Neutrophil (primary cell): ENCODE results near the gene CHST2.
A peak's percentile ranks its signal among the peaks of the same experiment; 100 is the strongest.
"Not testable (repeated sequence)": the region's sequence is repeated elsewhere in the genome, so short reads cannot be mapped to it uniquely, and the experiment has no call there.

Experiments used
- H3K27ac ChIP-seq: fragments of 200-600 bp; sonication (generic); 2 replicates; pipeline ENCODE4 v1.5.1; 2016; ENCODE audit warnings: mild to moderate bottlenecking, moderate library complexity
- H3K27me3 ChIP-seq: fragments of 200-600 bp; sonication (generic); 2 replicates; pipeline ENCODE4 v1.6.0; 2016; ENCODE audit warnings: mild to moderate bottlenecking
- H3K36me3 ChIP-seq: fragments of 200-600 bp; sonication (generic); 2 replicates; pipeline ENCODE4 v1.5.1; 2017
- H3K4me1 ChIP-seq, 2 experiments: fragments of 200-600 bp in 1 of 2; sonication (generic) in 1 of 2; 1 replicate in 1 of 2; 2 replicates in 1 of 2; pipeline versions ENCODE4 v1.5.1 to v1.6.1; 2013 to 2016; ENCODE audit warnings: low read depth in 1 of 2, low read length in 1 of 2, mild to moderate bottlenecking in 1 of 2, moderate library complexity in 1 of 2; ENCODE audit not compliant: control insufficient read depth in 1 of 2, insufficient read depth in 1 of 2
- H3K4me3 ChIP-seq, 2 experiments: fragments of 200-600 bp in 1 of 2; sonication (generic) in 1 of 2; 1 replicate in 1 of 2; 2 replicates in 1 of 2; pipeline ENCODE4 v1.5.1; 2013 to 2016; ENCODE audit warnings: low read depth in 1 of 2, low read length in 1 of 2, mild to moderate bottlenecking in 1 of 2, moderate library complexity in 1 of 2
- H3K9me3 ChIP-seq: fragments of 200-600 bp; sonication (generic); 2 replicates; pipeline ENCODE4 v1.5.1; 2016
- TF ChIP-seq, protein P1 (sequence below): fragments of 200-600 bp; sonication (generic); IDR thresholded peaks from 2 replicates; pipeline ENCODE4 v1.5.1; 2016; ENCODE audit warnings: antibody characterized with exemption

The CHST2 gene

DNA sequence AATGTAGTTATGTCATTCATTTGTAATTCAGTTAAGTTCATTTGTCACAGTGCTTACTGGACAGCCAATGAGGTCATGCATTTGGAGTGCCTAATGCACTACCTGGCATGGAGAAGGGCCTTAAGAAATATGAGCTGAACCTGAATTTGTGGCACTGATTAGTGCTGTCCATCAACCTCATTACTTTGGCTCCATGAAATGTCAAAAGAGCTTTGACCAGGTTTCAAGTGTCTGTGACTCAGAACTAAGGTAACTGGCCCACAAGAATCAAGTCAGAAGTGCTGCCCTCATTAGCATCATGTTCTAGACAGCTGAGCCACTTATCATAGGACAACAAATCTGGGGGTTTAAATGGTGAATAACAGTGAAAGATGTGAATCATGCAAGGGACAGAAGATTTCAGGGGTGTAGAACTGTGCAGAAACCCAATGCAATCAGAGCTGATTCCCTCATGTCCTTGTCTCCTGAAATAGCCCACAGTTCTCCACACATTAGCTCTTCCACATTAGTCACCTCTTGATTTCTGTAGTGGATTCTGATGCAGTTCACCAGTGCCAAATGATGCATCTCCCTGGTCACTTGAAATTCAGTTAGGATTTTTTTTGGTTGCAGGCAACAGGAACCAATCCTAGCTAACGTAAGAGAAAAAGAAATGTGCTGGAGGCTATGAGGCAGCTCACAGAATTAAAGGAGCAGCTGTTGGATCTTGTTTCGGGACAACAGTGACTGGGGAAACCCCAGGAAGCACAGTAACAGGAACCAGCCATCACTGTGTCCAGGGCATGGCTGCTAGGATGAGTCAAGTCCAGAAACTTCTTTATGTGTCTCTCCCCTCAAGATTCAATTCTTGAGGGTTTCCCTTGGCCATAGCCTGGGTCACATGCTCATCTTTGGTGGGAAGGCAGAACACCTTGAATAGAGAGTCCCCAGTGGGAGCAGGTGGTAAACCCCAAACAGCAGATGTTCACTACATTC, 38.7 kb downstream of the CHST2 start:
- Histone ChIP-seq H3K27me3 (no peaks in the 10 kb centered on the region), H3K27ac (peak overlapping the region; percentile 32), H3K4me3 (no peak overlapping the region), H3K9me3 (no peaks in the 10 kb centered on the region), H3K36me3 (no peaks in the 10 kb centered on the region), H3K4me1 (peaks cover 44 to 54% of the 10 kb centered on the region in 2 experiments)
- TF ChIP-seq, protein P1, sequence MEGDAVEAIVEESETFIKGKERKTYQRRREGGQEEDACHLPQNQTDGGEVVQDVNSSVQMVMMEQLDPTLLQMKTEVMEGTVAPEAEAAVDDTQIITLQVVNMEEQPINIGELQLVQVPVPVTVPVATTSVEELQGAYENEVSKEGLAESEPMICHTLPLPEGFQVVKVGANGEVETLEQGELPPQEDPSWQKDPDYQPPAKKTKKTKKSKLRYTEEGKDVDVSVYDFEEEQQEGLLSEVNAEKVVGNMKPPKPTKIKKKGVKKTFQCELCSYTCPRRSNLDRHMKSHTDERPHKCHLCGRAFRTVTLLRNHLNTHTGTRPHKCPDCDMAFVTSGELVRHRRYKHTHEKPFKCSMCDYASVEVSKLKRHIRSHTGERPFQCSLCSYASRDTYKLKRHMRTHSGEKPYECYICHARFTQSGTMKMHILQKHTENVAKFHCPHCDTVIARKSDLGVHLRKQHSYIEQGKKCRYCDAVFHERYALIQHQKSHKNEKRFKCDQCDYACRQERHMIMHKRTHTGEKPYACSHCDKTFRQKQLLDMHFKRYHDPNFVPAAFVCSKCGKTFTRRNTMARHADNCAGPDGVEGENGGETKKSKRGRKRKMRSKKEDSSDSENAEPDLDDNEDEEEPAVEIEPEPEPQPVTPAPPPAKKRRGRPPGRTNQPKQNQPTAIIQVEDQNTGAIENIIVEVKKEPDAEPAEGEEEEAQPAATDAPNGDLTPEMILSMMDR: no peak

DNA sequence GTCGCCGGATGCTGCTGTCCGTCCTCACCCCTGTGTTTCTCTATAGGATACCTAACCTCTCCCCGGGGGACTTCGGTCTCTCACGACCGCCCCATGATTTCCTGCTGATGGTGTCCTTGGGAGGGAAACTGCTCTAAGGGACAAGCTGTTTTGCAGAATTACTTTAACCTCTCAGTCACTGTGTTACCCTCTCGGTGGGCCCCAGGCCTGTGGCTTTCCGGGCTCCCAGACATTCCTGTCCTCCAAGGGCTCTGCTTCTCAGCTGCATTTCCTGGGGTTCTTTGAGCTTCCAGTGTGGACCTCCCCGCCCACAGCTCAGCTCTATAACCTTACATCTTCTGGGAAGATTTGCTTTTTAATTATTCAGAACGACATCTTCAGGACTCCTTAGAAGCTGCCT, 40.9 kb downstream of the CHST2 start:
- Histone ChIP-seq H3K27ac (no peak overlapping the region), H3K4me1 (peaks cover 57 to 68% of the 10 kb centered on the region in 2 experiments), H3K27me3 (no peaks in the 10 kb centered on the region), H3K9me3 (no peaks in the 10 kb centered on the region), H3K36me3 (no peaks in the 10 kb centered on the region), H3K4me3 (no peak overlapping the region)
- TF ChIP-seq, protein P1: no peak

DNA sequence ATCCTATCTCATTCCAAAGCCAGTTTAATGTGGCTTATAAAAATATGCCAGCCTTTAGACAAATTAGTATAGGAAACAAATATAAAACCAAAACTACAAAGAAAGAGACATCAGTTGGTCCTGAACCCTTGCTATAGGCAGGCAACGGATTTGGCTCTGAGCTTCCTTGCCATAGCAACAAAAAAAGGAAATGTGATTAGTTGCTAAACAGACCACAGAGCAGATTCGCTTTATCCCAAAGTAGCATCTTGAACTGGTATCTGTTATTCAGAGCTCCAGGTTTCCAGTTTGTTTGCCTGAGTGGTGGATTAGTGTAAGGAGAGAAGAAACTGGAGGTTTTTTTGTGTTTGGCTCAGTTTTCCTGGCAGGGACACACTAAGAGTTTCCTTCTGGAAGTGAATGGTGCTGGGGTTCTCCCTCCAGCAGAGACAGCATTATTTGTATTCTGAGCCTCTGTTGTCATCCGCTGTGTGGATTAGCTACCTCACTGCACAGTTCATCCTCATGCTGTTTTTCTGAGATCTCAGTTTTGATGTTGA, 44.1 kb downstream of the CHST2 start:
- TF ChIP-seq, protein P1: no peak
- no peak overlapping the region for H3K4me3 ChIP-seq
- no peaks in the 10 kb centered on the region for H3K27me3 ChIP-seq

DNA sequence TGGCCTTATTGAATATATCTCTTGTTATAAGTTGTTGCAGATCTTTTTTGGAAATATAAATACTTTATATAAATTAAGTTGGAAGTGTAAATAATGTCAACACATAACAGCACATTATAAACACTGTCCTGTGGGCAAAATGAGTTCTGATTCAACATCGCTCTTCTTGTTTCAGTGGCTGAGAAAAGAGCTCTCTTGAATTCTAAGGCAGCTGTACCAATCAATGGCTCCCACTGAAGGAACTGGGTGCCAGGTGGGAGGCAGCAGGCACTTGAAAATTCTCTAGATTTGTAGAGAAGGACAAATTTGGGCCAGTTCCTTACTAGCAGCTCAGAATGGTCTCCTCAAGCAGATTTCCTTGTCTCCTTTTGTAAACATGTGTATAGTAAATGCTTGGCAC, 45.6 kb downstream of the CHST2 start:
- Histone ChIP-seq H3K27ac (peak overlapping the region; percentile 84), H3K4me3 (peak overlapping the region; percentile 1 to 4), H3K9me3 (no peaks in the 10 kb centered on the region), H3K4me1 (peaks cover 80% of the 10 kb centered on the region in 2 experiments), H3K27me3 (no peaks in the 10 kb centered on the region), H3K36me3 (no peaks in the 10 kb centered on the region)
- TF ChIP-seq, protein P1: no peak

More for the DNA sequence above, 44.1 kb downstream of the CHST2 start:
- peaks cover 67 to 69% of the 10 kb centered on the region in 2 experiments for H3K4me1 ChIP-seq
- H3K9me3 ChIP-seq: no peaks in the 10 kb centered on the region
- peak overlapping the region; percentile 84 for H3K27ac ChIP-seq
- H3K36me3 ChIP-seq: no peaks in the 10 kb centered on the region

DNA sequence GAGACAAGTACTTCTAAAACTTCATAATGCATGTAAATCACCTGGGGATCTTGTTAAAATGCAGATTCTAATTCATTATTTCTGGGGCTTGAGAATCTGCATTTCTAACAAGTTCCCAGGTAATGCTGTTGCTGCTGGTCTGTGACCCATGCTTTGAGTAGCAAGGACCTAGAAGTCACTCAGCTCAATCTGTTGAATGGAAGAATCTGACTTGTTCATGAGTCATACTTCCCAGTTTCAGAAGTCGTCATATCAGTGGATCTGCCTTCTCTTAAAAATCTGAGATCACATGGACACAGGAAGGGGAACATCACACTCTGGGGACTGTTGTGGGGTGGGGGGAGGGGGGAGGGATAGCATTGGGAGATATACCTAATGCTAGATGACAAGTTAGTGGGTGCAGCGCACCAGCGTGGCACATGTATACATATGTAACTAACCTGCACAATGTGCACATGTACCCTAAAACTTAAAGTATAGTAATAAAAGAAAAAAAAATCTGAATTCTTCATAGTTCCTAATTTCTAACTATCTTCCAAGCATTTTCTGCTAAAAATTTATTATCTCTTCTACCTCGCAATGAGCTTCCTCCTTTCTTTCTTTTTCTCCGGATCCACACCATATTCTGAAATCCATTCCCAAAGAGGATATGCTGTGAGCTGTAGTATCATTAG, 46.2 kb downstream of the CHST2 start:
- H3K27ac ChIP-seq: peak overlapping the region; percentile 84
- H3K4me3 ChIP-seq: peak overlapping the region in 1 of 2 experiments; percentile 1

More for the DNA sequence above, 46.2 kb downstream of the CHST2 start:
- H3K27me3 ChIP-seq, H3K36me3 ChIP-seq, H3K9me3 ChIP-seq: not testable (repeated sequence)
- H3K4me1 ChIP-seq: peaks cover 85 to 86% of the 10 kb centered on the region in 2 experiments
